ENCODE measurements around the gene VPS29. TPM values are rescaled to one million over a fixed set of nuclear protein-coding genes. Genes with fewer than 3 reads are reported as not detected.
A peak's percentile ranks its signal among the peaks of the same experiment; 100 is the strongest.
"Not testable (repeated sequence)": the region's sequence is repeated elsewhere in the genome, so short reads cannot be mapped to it uniquely, and the experiment has no call there.

Gene VPS29
- total RNA-seq (10 to 100 TPM; 87.9 to 95.9 TPM), polyA plus RNA-seq (ENCODE audit: insufficient read length in 2 of 2) (100 to 1,000 TPM; 152 to 161 TPM)
- long read RNA-seq, donor 1, transcript VPS29-206 (4 exons, 1,523 nt) = major isoform, 94 of 142 reads
- long read RNA-seq, donor 1, partial matches to known transcripts = 28 of 142 reads
- long read RNA-seq, donor 1, other reads (novel, unspliced or antisense) = 12 of 142 reads
- long read RNA-seq, donor 2, transcript VPS29-206 (4 exons, 1,523 nt) = major isoform, 38 of 49 reads
- long read RNA-seq, donor 2, partial matches to known transcripts = 7 of 49 reads
- long read RNA-seq, donor 2, other reads (novel, unspliced or antisense) = 0 of 49 reads
- long read RNA-seq, donor 3, transcript VPS29-206 (4 exons, 1,523 nt) = major isoform, 35 of 46 reads
- long read RNA-seq, donor 3, partial matches to known transcripts = 7 of 46 reads
- long read RNA-seq, donor 3, other reads (novel, unspliced or antisense) = 0 of 46 reads
- long read RNA-seq, donor 4, transcript VPS29-206 (4 exons, 1,523 nt) = major isoform, 64 of 126 reads
- long read RNA-seq, donor 4, partial matches to known transcripts = 32 of 126 reads
- long read RNA-seq, donor 4, other reads (novel, unspliced or antisense) = 23 of 126 reads

DNA sequence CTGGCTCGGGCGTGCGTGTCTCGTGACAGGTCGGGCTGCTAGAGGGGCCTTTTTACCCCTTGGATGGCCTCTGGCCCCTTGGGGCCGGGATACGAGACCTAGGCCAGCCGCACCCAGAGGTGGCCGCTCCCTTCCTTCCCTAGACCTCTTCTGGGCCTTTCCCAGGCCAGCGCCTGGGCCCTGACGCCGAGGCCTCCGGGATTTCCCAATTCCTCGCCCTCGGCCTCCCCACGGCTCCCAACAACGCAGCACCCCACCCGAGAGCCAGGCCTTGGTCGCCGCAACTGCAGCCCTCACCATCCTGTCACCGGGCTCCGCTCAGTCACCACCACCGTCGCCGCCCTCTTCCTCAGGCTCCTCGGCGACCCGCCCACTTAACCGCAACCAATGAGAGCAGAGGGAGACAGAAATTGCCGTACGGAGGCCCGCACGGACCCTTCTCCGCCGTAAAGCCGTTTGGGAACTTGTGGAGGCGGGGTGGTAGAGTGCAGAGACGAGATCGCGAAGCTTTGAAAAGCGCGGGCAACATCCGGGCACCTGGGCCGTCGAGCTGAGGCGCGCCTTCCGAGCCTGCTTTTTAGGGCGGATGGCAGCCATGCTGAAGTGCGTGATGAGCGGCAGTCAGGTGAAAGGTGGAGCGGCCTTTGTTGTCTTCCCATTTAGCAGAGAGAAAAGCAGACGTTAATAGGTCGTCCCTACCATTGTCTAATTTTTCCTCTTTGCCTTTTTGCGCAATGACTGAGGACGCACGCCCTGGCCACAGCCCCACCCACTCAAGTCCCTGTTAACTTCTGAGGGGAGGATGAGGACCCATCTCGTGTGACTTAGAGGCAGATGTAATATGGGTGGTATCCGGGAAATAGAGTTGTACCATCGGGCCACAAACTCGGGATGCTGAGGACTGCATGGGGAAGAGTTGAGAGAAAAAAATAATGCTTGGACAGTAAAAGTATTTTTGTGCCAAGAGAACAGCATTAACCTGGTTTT lies at the start of gene VPS29, which contains the start of gene RAD9B:
TSS of gene VPS29 (minus strand) at position 360 of the 987 bp plus-strand sequence. CDS start at position 300, 60 bp downstream.
TSS of gene RAD9B (plus strand) at position 580 of the 987 bp plus-strand sequence. CDS start at position 587, 7 bp downstream.
- WGBS (ENCODE audit: insufficient coverage) = under 1% methylated on average over 53 of the region's 61 CpGs
- peak within 1 kb of the TSS; percentile 62 for H3K27ac ChIP-seq (ENCODE audit: low read depth, low read length)

GRCh38 chr12:110550981-110551380 lies 49.1 kb upstream of the VPS29 start:
- H3K9me3 ChIP-seq (ENCODE audit: control insufficient read depth, insufficient read depth, low read length) = no peaks in the 10 kb centered on the region
- H3K36me3 ChIP-seq (ENCODE audit: control insufficient read depth, insufficient read depth, low read length) = peaks cover 5% of the 10 kb centered on the region
- no peak overlapping the region for H3K27ac ChIP-seq (ENCODE audit: low read depth, low read length)
- no peak overlapping the region for H3K4me3 ChIP-seq (ENCODE audit: low read depth, low read length)
- H3K27me3 ChIP-seq (ENCODE audit: control insufficient read depth, insufficient read depth, low read length) = no peaks in the 10 kb centered on the region
- DNase-seq (ENCODE audit: low read depth in 4 of 6, low spot score in 6 of 6) = no peak
- no peaks in the 10 kb centered on the region for H3K4me1 ChIP-seq (ENCODE audit: control insufficient read depth, insufficient read depth, low read length)
- WGBS (ENCODE audit: insufficient coverage) = 88% methylated on average over 1 of the region's 4 CpGs

More for the DNA sequence above, at the start of gene VPS29, which contains the start of gene RAD9B:
- peak within 1 kb of the TSS; percentile 98 for H3K4me3 ChIP-seq (ENCODE audit: low read depth, low read length)
- peaks cover 13% of the 10 kb centered on the region for H3K4me1 ChIP-seq (ENCODE audit: control insufficient read depth, insufficient read depth, low read length)
- H3K9me3 ChIP-seq (ENCODE audit: control insufficient read depth, insufficient read depth, low read length) = no peaks in the 10 kb centered on the region
- H3K36me3 ChIP-seq (ENCODE audit: control insufficient read depth, insufficient read depth, low read length) = peaks cover 3% of the 10 kb centered on the region
- no peaks in the 10 kb centered on the region for H3K27me3 ChIP-seq (ENCODE audit: control insufficient read depth, insufficient read depth, low read length)
- peak; percentile 94 to 99 (median 96) for DNase-seq (ENCODE audit: low read depth in 4 of 6, low spot score in 6 of 6)

DNA sequence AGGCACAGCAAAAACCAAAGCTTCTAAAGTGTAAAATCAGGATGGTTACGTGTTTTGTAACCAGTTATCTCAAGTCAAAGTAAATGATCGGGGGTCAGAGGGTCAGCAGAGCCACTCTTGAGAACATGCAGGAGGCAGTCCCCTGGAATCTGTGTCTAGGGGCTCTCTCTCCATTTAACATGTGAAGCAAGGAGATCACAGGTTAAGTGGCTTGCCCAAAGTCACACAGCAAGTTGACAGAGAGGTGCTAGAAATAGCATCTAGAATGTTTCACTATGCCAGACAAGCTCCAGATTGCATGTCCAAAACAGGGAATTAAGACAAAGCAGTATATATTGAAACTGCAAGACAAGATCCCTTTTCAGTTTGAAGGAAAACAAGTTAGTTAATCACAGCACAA lies 47.8 kb upstream of the VPS29 start:
- H3K27ac ChIP-seq (ENCODE audit: low read depth, low read length) = no peak overlapping the region
- no peaks in the 10 kb centered on the region for H3K4me1 ChIP-seq (ENCODE audit: control insufficient read depth, insufficient read depth, low read length)
- H3K27me3 ChIP-seq (ENCODE audit: control insufficient read depth, insufficient read depth, low read length) = no peaks in the 10 kb centered on the region
- H3K4me3 ChIP-seq (ENCODE audit: low read depth, low read length) = no peak overlapping the region
- peaks cover 11% of the 10 kb centered on the region for H3K36me3 ChIP-seq (ENCODE audit: control insufficient read depth, insufficient read depth, low read length)
- WGBS (ENCODE audit: insufficient coverage) = 100% methylated on average over 2 of the region's 2 CpGs
- no peak for DNase-seq (ENCODE audit: low read depth in 4 of 6, low spot score in 6 of 6)
- no peaks in the 10 kb centered on the region for H3K9me3 ChIP-seq (ENCODE audit: control insufficient read depth, insufficient read depth, low read length)

GRCh38 chr12:110548678-110549077 lies 46.8 kb upstream of the VPS29 start:
- H3K27ac ChIP-seq (ENCODE audit: low read depth, low read length) = no peak overlapping the region
- peaks cover 11% of the 10 kb centered on the region for H3K36me3 ChIP-seq (ENCODE audit: control insufficient read depth, insufficient read depth, low read length)
- no peak for DNase-seq (ENCODE audit: low read depth in 4 of 6, low spot score in 6 of 6)
- H3K27me3 ChIP-seq (ENCODE audit: control insufficient read depth, insufficient read depth, low read length) = no peaks in the 10 kb centered on the region
- 75% methylated on average over 5 of the region's 7 CpGs for WGBS (ENCODE audit: insufficient coverage)
- no peak overlapping the region for H3K4me3 ChIP-seq (ENCODE audit: low read depth, low read length)
- no peaks in the 10 kb centered on the region for H3K9me3 ChIP-seq (ENCODE audit: control insufficient read depth, insufficient read depth, low read length)
- H3K4me1 ChIP-seq (ENCODE audit: control insufficient read depth, insufficient read depth, low read length) = peaks cover 2% of the 10 kb centered on the region

DNA sequence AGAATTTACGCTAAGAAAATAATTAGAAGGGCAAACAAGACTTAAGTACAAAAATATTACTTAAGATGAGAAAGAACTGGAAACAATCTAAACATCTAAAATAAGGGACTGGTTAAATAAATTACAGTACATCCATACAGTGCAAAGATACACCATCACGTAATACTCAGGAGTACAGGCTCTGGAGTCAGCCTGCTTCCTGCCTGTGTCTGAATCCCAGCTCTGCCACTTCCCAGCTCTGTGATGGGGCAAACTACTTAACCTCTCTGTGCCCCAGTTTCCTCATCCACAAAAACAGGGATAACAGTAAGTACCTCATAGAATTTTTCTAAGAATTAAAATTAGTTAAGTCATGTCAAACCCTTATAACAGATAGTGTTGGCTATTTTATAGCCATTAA lies 45.2 kb upstream of the VPS29 start:
- Histone ChIP-seq H3K27me3 (ENCODE audit: control insufficient read depth, insufficient read depth, low read length) (no peaks in the 10 kb centered on the region), H3K4me1 (ENCODE audit: control insufficient read depth, insufficient read depth, low read length) (peaks cover 4% of the 10 kb centered on the region), H3K9me3 (ENCODE audit: control insufficient read depth, insufficient read depth, low read length) (no peaks in the 10 kb centered on the region), H3K4me3 (ENCODE audit: low read depth, low read length) (no peak overlapping the region), H3K27ac (ENCODE audit: low read depth, low read length) (no peak overlapping the region), H3K36me3 (ENCODE audit: control insufficient read depth, insufficient read depth, low read length) (peaks cover 11% of the 10 kb centered on the region)
- no peak for DNase-seq (ENCODE audit: low read depth in 4 of 6, low spot score in 6 of 6)
- WGBS (ENCODE audit: insufficient coverage) = no CpG with 5 or more reads among the region's 2 CpGs

GRCh38 chr12:110546339-110546738 lies 44.4 kb upstream of the VPS29 start:
- H3K27me3 ChIP-seq (ENCODE audit: control insufficient read depth, insufficient read depth, low read length) = no peaks in the 10 kb centered on the region
- no peak overlapping the region for H3K27ac ChIP-seq (ENCODE audit: low read depth, low read length)
- DNase-seq (ENCODE audit: low read depth in 4 of 6, low spot score in 6 of 6) = no peak
- no peaks in the 10 kb centered on the region for H3K9me3 ChIP-seq (ENCODE audit: control insufficient read depth, insufficient read depth, low read length)
- no peak overlapping the region for H3K4me3 ChIP-seq (ENCODE audit: low read depth, low read length)
- 80% methylated on average over 2 of the region's 3 CpGs for WGBS (ENCODE audit: insufficient coverage)
- peaks cover 9% of the 10 kb centered on the region for H3K36me3 ChIP-seq (ENCODE audit: control insufficient read depth, insufficient read depth, low read length)
- H3K4me1 ChIP-seq (ENCODE audit: control insufficient read depth, insufficient read depth, low read length) = peaks cover 4% of the 10 kb centered on the region

- Histone ChIP-seq H3K36me3 (ENCODE audit: control insufficient read depth, insufficient read depth, low read length) (peaks cover 6% of the 10 kb centered on the region), H3K27me3 (ENCODE audit: control insufficient read depth, insufficient read depth, low read length) (no peaks in the 10 kb centered on the region), H3K27ac (ENCODE audit: low read depth, low read length) (no peak overlapping the region), H3K4me1 (ENCODE audit: control insufficient read depth, insufficient read depth, low read length) (peaks cover 4% of the 10 kb centered on the region), H3K4me3 (ENCODE audit: low read depth, low read length) (no peak overlapping the region), H3K9me3 (ENCODE audit: control insufficient read depth, insufficient read depth, low read length) (no peaks in the 10 kb centered on the region)
- 90% methylated on average over 4 of the region's 10 CpGs for WGBS (ENCODE audit: insufficient coverage)
- DNase-seq (ENCODE audit: low read depth in 4 of 6, low spot score in 6 of 6) = no peak
Observed at GRCh38 chr12:110545812-110546211, 43.9 kb upstream of the VPS29 start.

DNA sequence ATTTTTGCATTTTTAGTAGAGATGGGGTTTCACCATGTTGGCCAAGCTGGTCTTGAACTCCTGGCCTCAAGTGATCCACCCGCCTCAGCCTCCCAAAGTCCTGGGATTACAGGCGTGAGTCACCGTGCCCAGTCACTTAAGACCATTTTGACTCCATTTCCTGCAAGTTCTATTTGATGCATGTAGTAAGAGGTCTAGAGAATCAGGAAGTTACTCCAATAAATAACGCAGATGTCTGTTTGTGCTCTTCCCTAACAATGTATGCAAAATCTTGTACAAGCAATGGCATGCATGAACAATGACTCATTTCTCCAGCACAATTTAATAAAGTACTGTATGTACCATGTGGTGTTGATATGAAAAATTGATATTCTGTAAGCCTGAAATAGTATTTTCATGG lies 43.3 kb upstream of the VPS29 start:
- not testable (repeated sequence) for H3K36me3 ChIP-seq (ENCODE audit: control insufficient read depth, insufficient read depth, low read length); DNase-seq (ENCODE audit: low read depth in 4 of 6, low spot score in 6 of 6); H3K27me3 ChIP-seq (ENCODE audit: control insufficient read depth, insufficient read depth, low read length); H3K4me1 ChIP-seq (ENCODE audit: control insufficient read depth, insufficient read depth, low read length); H3K4me3 ChIP-seq (ENCODE audit: low read depth, low read length); H3K9me3 ChIP-seq (ENCODE audit: control insufficient read depth, insufficient read depth, low read length); H3K27ac ChIP-seq (ENCODE audit: low read depth, low read length)
- 100% methylated on average over 2 of the region's 4 CpGs for WGBS (ENCODE audit: insufficient coverage)

DNA sequence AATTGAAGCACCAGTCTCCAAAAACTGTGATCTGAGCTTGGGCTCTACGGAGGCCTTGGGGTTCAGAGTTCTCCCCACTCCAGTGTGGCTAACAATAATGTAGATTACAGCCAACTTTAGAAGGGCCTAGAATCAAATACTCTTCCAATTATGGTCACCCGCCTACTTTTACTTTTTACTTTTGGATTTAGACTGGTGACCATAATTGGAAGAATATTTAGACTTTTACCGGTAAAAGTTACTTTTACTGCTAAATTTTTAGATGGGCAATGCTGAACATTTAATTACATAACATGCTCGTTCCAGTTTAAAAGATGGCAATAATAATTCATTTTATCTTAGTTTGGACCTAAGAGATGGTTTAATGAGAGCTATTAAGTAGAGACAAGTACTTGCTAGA lies 42.1 kb upstream of the VPS29 start:
- H3K36me3 ChIP-seq (ENCODE audit: control insufficient read depth, insufficient read depth, low read length) = peaks cover 6% of the 10 kb centered on the region
- no peak overlapping the region for H3K4me3 ChIP-seq (ENCODE audit: low read depth, low read length)
- no peak for DNase-seq (ENCODE audit: low read depth in 4 of 6, low spot score in 6 of 6)
- no peaks in the 10 kb centered on the region for H3K9me3 ChIP-seq (ENCODE audit: control insufficient read depth, insufficient read depth, low read length)
- no peaks in the 10 kb centered on the region for H3K27me3 ChIP-seq (ENCODE audit: control insufficient read depth, insufficient read depth, low read length)
- H3K4me1 ChIP-seq (ENCODE audit: control insufficient read depth, insufficient read depth, low read length) = peaks cover 4% of the 10 kb centered on the region
- H3K27ac ChIP-seq (ENCODE audit: low read depth, low read length) = peak overlapping the region; percentile 71
- 80% methylated on average over 1 of the region's 4 CpGs for whole genome bisulfite sequencing (ENCODE audit: insufficient coverage)

All from spinal cord (tissue), 10 donors.